Astrocyte (in vitro differentiated cells and primary cell): ENCODE measurements around the gene SOSTDC1. TPM values are rescaled to one million over a fixed set of nuclear protein-coding genes. Genes with fewer than 3 reads are reported as not detected.

ENCODE experiments used
- DNase-seq: peaks from one replicate; pipeline ENCODE4 v3.0.0-alpha.2; 2010; ENCODE audit warnings: low read depth
- FAIRE-seq: peaks from 2 replicates; lab custom pipeline; 2011; peaks lifted over from hg19 to GRCh38; lab: Jason Lieb, UNC
- H2AFZ ChIP-seq: 2 replicates; pipeline ENCODE4 v1.6.0; 2012; ENCODE audit warnings: low read depth, low read length, inconsistent platforms
- H3K27ac ChIP-seq: 2 replicates; pipeline ENCODE4 v1.5.1; 2011; ENCODE audit warnings: low read depth, low read length, inconsistent platforms
- H3K27me3 ChIP-seq: 2 replicates; pipeline ENCODE4 v1.6.0; 2011; ENCODE audit warnings: low read length, inconsistent platforms; ENCODE audit not compliant: insufficient read depth
- H3K36me3 ChIP-seq: 2 replicates; pipeline ENCODE4 v1.5.1; 2011; ENCODE audit warnings: low read length, inconsistent platforms; ENCODE audit not compliant: insufficient read depth
- H3K4me1 ChIP-seq: 2 replicates; pipeline ENCODE4 v1.5.1; 2011; ENCODE audit warnings: low read length, inconsistent platforms; ENCODE audit not compliant: insufficient read depth
- H3K4me2 ChIP-seq: 2 replicates; pipeline ENCODE4 v1.6.0; 2012; ENCODE audit warnings: low read length, inconsistent platforms
- H3K4me3 ChIP-seq: 2 replicates; pipeline ENCODE4 v1.5.1; 2011; ENCODE audit warnings: low read depth, mild to moderate bottlenecking, low read length, inconsistent platforms; ENCODE audit not compliant: insufficient read depth
- H3K79me2 ChIP-seq: 2 replicates; pipeline ENCODE4 v1.6.0; 2012; ENCODE audit warnings: mild to moderate bottlenecking, low read length, inconsistent platforms; ENCODE audit not compliant: insufficient read depth
- H3K9ac ChIP-seq: 2 replicates; pipeline ENCODE4 v1.6.0; 2012; ENCODE audit warnings: mild to moderate bottlenecking, low read length, inconsistent platforms
- H3K9me3 ChIP-seq: 2 replicates; pipeline ENCODE4 v1.5.1; 2012; ENCODE audit warnings: low read depth, mild to moderate bottlenecking, low read length, inconsistent platforms; ENCODE audit not compliant: insufficient read depth
- H4K20me1 ChIP-seq: 2 replicates; pipeline ENCODE4 v1.6.0; 2012; ENCODE audit warnings: low read length, inconsistent platforms; ENCODE audit not compliant: insufficient read depth
- H3K27ac Mint-ChIP-seq: one replicate; pipeline ENCODE4 v1.8.0; 2021; ENCODE audit warnings: mild to moderate bottlenecking, mixed read lengths; ENCODE audit not compliant: unreplicated experiment
- H3K27me3 Mint-ChIP-seq: one replicate; pipeline ENCODE4 v1.8.0; 2021; ENCODE audit warnings: low read depth, mixed read lengths; ENCODE audit not compliant: unreplicated experiment
- H3K36me3 Mint-ChIP-seq: one replicate; pipeline ENCODE4 v1.8.0; 2021; ENCODE audit warnings: low read depth, mixed read lengths; ENCODE audit not compliant: unreplicated experiment
- H3K4me1 Mint-ChIP-seq: one replicate; pipeline ENCODE4 v1.8.0; 2021; ENCODE audit warnings: low read depth, mixed read lengths; ENCODE audit not compliant: unreplicated experiment
- H3K4me3 Mint-ChIP-seq: one replicate; pipeline ENCODE4 v1.8.0; 2021; ENCODE audit warnings: mild to moderate bottlenecking, moderate library complexity, mixed read lengths; ENCODE audit not compliant: unreplicated experiment
- H3K9me3 Mint-ChIP-seq: one replicate; pipeline ENCODE4 v1.8.0; 2021; ENCODE audit warnings: mild to moderate bottlenecking, mixed read lengths; ENCODE audit not compliant: unreplicated experiment
- EZH2 ChIP-seq: IDR thresholded peaks from 2 replicates; pipeline ENCODE4 v1.6.1; 2012; ENCODE audit warnings: mild to moderate bottlenecking, low read length, inconsistent platforms; ENCODE audit not compliant: insufficient read depth
- total RNA-seq: library from RNA; stranded (reverse); gene quantifications from 2 replicates; pipeline ENCODE4 v1.2.1, GENCODE V29; 2021
- TF ChIP-seq, protein P1 (sequence below): IDR thresholded peaks from 2 replicates; pipeline ENCODE4 v1.5.1; 2011; ENCODE audit warnings: low read depth, mild to moderate bottlenecking, inconsistent platforms, low read length, moderate library complexity; ENCODE audit not compliant: insufficient read depth

The SOSTDC1 gene
- total RNA-seq, 1 donor from 2014 or later, result 0.23 TPM

DNA sequence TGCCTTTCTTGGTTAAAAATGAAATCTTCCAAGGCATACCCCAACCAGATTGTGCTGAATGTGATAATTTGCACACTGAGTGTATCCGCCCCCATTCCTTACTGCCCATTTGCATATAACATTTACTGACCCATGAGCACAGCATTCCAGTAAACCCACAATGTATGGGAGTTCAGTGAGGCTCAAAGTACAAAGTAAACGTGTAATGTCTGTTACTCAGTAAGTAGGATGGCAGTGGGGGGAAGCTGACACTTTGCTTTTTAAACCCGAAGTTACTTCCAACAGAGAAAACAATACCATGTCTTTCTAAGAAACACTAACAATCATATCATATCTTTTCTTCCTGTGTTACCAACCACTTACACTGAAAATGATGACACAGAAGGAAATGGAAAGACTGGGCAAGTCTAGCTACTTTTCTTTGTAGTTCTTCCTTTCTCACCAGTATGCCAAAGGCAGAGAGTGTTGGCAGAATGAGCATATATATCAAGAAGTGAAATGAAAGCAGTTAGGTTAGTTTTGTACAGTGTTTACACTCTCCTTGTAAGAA lies 27.1 kb upstream of the SOSTDC1 start:
- Mint-ChIP-seq H3K36me3 (no peaks in the 10 kb centered on the region), H3K9me3 (no peaks in the 10 kb centered on the region), H3K27ac (peak overlapping the region; percentile 60), H3K27me3 (no peaks in the 10 kb centered on the region), H3K4me1 (peaks cover 23% of the 10 kb centered on the region), H3K4me3 (peak overlapping the region; percentile 34)
- no peaks in the 10 kb centered on the region for H3K36me3 ChIP-seq
- H3K27me3 ChIP-seq, result no peaks in the 10 kb centered on the region
- peaks cover 9% of the 10 kb centered on the region for H3K4me1 ChIP-seq
- no peaks in the 10 kb centered on the region for H3K9me3 ChIP-seq
- H3K79me2 ChIP-seq, result no peaks in the 10 kb centered on the region
- H3K4me2 ChIP-seq, result peak overlapping the region; percentile 65
- no peaks in the 10 kb centered on the region for H4K20me1 ChIP-seq
- DNase-seq (peak; percentile 58), FAIRE-seq (no peak)
- peak overlapping the region; percentile 52 for H2AFZ ChIP-seq
- TF ChIP-seq EZH2, result no peak
- TF ChIP-seq, protein P1, sequence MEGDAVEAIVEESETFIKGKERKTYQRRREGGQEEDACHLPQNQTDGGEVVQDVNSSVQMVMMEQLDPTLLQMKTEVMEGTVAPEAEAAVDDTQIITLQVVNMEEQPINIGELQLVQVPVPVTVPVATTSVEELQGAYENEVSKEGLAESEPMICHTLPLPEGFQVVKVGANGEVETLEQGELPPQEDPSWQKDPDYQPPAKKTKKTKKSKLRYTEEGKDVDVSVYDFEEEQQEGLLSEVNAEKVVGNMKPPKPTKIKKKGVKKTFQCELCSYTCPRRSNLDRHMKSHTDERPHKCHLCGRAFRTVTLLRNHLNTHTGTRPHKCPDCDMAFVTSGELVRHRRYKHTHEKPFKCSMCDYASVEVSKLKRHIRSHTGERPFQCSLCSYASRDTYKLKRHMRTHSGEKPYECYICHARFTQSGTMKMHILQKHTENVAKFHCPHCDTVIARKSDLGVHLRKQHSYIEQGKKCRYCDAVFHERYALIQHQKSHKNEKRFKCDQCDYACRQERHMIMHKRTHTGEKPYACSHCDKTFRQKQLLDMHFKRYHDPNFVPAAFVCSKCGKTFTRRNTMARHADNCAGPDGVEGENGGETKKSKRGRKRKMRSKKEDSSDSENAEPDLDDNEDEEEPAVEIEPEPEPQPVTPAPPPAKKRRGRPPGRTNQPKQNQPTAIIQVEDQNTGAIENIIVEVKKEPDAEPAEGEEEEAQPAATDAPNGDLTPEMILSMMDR, result no peak
- H3K9ac ChIP-seq, result peak overlapping the region; percentile 32
- H3K4me3 ChIP-seq, result no peak overlapping the region
- peak overlapping the region; percentile 20 for H3K27ac ChIP-seq

DNA sequence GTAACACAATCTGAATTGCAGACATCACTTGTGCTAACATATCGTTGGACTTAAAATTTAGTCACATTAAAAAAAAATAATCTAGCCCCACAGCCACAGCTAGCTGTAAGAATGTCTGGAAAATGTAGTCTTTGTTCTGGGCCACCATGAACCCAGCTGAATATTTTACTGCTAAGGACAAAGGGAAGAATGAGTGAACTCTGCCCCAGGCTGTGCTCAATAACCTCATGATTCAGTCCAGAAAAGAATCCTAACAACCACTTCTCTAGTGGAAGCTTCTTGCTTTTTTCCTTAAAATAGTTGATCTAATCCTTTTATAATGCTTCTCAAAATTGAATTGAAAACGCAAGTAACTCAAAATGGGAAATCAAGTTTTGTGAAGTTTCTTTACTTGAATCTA lies 25.6 kb upstream of the SOSTDC1 start:
- no peaks in the 10 kb centered on the region for H3K27me3 ChIP-seq
- no peak for TF ChIP-seq EZH2
- TF ChIP-seq, protein P1, result no peak
- H3K36me3 ChIP-seq, result no peaks in the 10 kb centered on the region
- Mint-ChIP-seq H3K27ac (peak overlapping the region; percentile 36), H3K4me1 (peaks cover 23% of the 10 kb centered on the region), H3K36me3 (peaks cover 2% of the 10 kb centered on the region), H3K4me3 (no peak overlapping the region), H3K27me3 (no peaks in the 10 kb centered on the region), H3K9me3 (peaks cover 2% of the 10 kb centered on the region)
- no peak for DNase-seq
- H2AFZ ChIP-seq, result no peak overlapping the region
- no peaks in the 10 kb centered on the region for H3K9me3 ChIP-seq
- no peak overlapping the region for H3K4me2 ChIP-seq
- no peaks in the 10 kb centered on the region for H3K79me2 ChIP-seq
- H3K4me3 ChIP-seq, result no peak overlapping the region
- H3K27ac ChIP-seq, result no peak overlapping the region
- FAIRE-seq, result no peak
- no peaks in the 10 kb centered on the region for H4K20me1 ChIP-seq
- H3K4me1 ChIP-seq, result peaks cover 9% of the 10 kb centered on the region
- no peak overlapping the region for H3K9ac ChIP-seq

DNA sequence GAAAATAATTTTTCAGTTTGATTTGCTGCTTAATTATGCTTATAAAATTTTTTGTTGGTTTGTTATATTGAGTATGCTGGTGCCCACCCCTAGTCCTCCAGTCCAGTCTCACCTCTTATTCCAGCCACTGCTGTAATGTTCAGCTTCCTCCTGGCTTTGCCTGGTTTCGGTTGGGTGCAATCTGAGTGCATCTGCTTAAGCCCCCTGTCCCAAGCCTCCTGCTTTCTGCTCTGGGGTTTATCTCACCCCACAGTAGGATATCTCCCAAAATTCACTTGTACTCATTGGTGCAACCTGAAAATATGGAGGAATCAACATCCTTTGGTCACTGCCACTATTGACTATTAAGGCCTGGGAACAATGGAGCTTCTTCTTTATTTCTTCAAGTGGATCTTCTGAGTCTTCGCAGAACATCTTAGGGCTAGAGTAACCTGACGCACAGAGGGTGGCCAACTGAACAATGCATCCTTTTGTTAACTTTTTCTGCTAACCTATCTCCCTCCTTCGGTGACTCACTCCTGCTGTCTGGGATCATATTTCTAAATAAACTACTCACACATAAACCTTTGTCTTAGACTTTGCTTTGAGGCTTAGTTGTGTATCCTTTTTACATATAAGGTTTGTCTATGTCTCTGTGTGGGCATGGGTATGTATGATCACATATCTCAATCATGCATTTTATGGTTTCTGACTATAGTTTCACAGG lies 19.1 kb upstream of the SOSTDC1 start:
- Histone ChIP-seq H3K4me3 (no peak overlapping the region), H3K36me3 (no peaks in the 10 kb centered on the region), H3K4me1 (peaks cover 10% of the 10 kb centered on the region), H2AFZ (no peak overlapping the region), H3K27ac (peak overlapping the region; percentile 34), H3K27me3 (no peaks in the 10 kb centered on the region), H3K9ac (no peak overlapping the region), H3K9me3 (no peaks in the 10 kb centered on the region), H3K79me2 (no peaks in the 10 kb centered on the region), H3K4me2 (peak overlapping the region; percentile 44), H4K20me1 (no peaks in the 10 kb centered on the region)
- Mint-ChIP-seq H3K9me3 (peaks cover 5% of the 10 kb centered on the region), H3K27me3 (no peaks in the 10 kb centered on the region), H3K4me3 (no peak overlapping the region), H3K27ac (no peak overlapping the region), H3K36me3 (peaks cover 2% of the 10 kb centered on the region), H3K4me1 (peaks cover 11% of the 10 kb centered on the region)
- TF ChIP-seq, protein P1, result no peak
- no peak for TF ChIP-seq EZH2
- peak; percentile 63 for FAIRE-seq
- DNase-seq, result peak; percentile 94
